Uterus (tissue), 2 donors: ENCODE results near the gene ST6GALNAC3.

ENCODE experiments used
- POLR2A ChIP-seq, 2 donors: fragments of 450-650 bp; IDR thresholded peaks; one replicate each; pipeline ENCODE4 v1.6.1; 2016; ENCODE audit warnings: antibody characterized with exemption in 2 of 2, mild to moderate bottlenecking in 1 of 2, moderate library complexity in 1 of 2
- TF ChIP-seq, protein P1 (sequence below), 4 experiments: fragments of 200-600 bp in 2 of 4; fragments of 450-650 bp in 2 of 4; sonication (generic) in 2 of 4; IDR thresholded peaks; one replicate each; pipeline ENCODE4 v1.5.1; 2016 to 2019; ENCODE audit warnings: antibody characterized with exemption in 4 of 4, mild to moderate bottlenecking in 2 of 4, moderate library complexity in 1 of 4

DNA sequence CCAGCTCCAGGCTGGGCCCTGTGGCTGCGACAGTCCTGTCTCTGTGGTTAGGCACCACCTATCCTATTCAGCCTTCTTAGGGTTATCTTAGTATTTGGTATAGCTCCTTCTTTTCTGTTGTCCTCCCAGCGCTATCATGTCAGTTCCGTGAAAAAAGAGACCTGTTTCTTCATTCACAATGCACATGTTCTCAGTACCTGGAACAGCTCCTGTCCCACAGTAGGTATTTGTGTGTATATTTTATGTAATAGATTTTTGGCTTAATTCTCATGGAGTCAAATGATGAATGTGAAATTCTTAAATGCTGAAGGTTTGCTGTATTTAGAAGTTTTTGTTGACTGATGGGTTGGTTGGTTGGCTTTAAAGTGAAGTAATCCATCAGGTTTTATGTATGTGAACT, 279.7 kb downstream of the ST6GALNAC3 start:
- TF ChIP-seq POLR2A (IDR thresholded peaks at IDR 0.05), result no peak
- TF ChIP-seq, protein P1, sequence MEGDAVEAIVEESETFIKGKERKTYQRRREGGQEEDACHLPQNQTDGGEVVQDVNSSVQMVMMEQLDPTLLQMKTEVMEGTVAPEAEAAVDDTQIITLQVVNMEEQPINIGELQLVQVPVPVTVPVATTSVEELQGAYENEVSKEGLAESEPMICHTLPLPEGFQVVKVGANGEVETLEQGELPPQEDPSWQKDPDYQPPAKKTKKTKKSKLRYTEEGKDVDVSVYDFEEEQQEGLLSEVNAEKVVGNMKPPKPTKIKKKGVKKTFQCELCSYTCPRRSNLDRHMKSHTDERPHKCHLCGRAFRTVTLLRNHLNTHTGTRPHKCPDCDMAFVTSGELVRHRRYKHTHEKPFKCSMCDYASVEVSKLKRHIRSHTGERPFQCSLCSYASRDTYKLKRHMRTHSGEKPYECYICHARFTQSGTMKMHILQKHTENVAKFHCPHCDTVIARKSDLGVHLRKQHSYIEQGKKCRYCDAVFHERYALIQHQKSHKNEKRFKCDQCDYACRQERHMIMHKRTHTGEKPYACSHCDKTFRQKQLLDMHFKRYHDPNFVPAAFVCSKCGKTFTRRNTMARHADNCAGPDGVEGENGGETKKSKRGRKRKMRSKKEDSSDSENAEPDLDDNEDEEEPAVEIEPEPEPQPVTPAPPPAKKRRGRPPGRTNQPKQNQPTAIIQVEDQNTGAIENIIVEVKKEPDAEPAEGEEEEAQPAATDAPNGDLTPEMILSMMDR (IDR thresholded peaks at IDR 0.05), result no peak
